Hepatocyte (in vitro differentiated cells): ENCODE data around the gene NRP1. TPM values are rescaled to one million over a fixed set of nuclear protein-coding genes. Genes with fewer than 3 reads are reported as not detected.

Experiments
- DNase-seq: peaks from one replicate; pipeline ENCODE4 v3.0.0-alpha.2; 2016; ENCODE audit warnings: low spot score
- H2AFZ ChIP-seq: fragments of 200-600 bp; sonication (generic); 2 replicates; pipeline ENCODE4 v1.6.0; 2016; ENCODE audit warnings: antibody characterized with exemption, mild to moderate bottlenecking
- H3K27ac ChIP-seq: fragments of 200-600 bp; sonication (generic); 2 replicates; pipeline ENCODE4 v1.5.1; 2016; ENCODE audit warnings: mild to moderate bottlenecking
- H3K27me3 ChIP-seq: fragments of 200-600 bp; sonication (generic); 2 replicates; pipeline ENCODE4 v1.6.1; 2016
- H3K36me3 ChIP-seq: fragments of 200-600 bp; sonication (generic); replicated peaks from 2 replicates; pipeline ENCODE4 v1.5.1; 2016; ENCODE audit warnings: low read depth; ENCODE audit not compliant: insufficient read depth
- H3K4me1 ChIP-seq: fragments of 200-600 bp; sonication (generic); 2 replicates; pipeline ENCODE4 v1.5.1; 2016; ENCODE audit warnings: mild to moderate bottlenecking, moderate library complexity; ENCODE audit not compliant: insufficient read depth
- H3K4me2 ChIP-seq: fragments of 200-600 bp; sonication (generic); 2 replicates; pipeline ENCODE4 v1.6.0; 2016
- H3K4me3 ChIP-seq: fragments of 200-600 bp; sonication (generic); 2 replicates; pipeline ENCODE4 v1.5.1; 2016; ENCODE audit warnings: mild to moderate bottlenecking
- H3K79me2 ChIP-seq: fragments of 200-600 bp; sonication (generic); 2 replicates; pipeline ENCODE4 v1.6.0; 2017; ENCODE audit warnings: mild to moderate bottlenecking
- H3K9me2 ChIP-seq: fragments of 200-600 bp; sonication (generic); replicated peaks from 2 replicates; pipeline ENCODE4 v1.6.0; 2017; ENCODE audit warnings: mild to moderate bottlenecking; ENCODE audit not compliant: insufficient read depth
- H3K9me3 ChIP-seq: fragments of 200-600 bp; sonication (generic); 2 replicates; pipeline ENCODE4 v1.5.1; 2016; ENCODE audit warnings: low read depth, mild to moderate bottlenecking
- H4K20me1 ChIP-seq: fragments of 200-600 bp; sonication (generic); 2 replicates; pipeline ENCODE4 v1.6.0; 2016; ENCODE audit warnings: mild to moderate bottlenecking; ENCODE audit not compliant: insufficient read depth, poor library complexity, severe bottlenecking
- CTCF ChIP-seq: fragments of 200-600 bp; sonication (generic); IDR thresholded peaks from 2 replicates; pipeline ENCODE4 v1.5.1; 2016; ENCODE audit warnings: antibody characterized with exemption, mild to moderate bottlenecking; ENCODE audit not compliant: poor library complexity
- EZH2 ChIP-seq: fragments of 200-600 bp; sonication (generic); IDR thresholded peaks from 2 replicates; pipeline ENCODE4 v1.6.1; 2016; ENCODE audit warnings: antibody characterized with exemption, mild to moderate bottlenecking, borderline replicate concordance
- EZH2phosphoT487 ChIP-seq: fragments of 200-600 bp; sonication (generic); IDR thresholded peaks from one replicate; pipeline ENCODE4 v1.6.1; 2018; ENCODE audit warnings: antibody characterized with exemption, mild to moderate bottlenecking, low read depth, moderate library complexity; ENCODE audit not compliant: unreplicated experiment, severe bottlenecking
- whole genome bisulfite sequencing: methylation state at CpG from one replicate; pipeline ENCODE4 v1.1.6; 2016; ENCODE audit warnings: low lambda C conversion rate; ENCODE audit errors: missing lambda C conversion rate; 5-methylcytosine and 5-hydroxymethylcytosine counted together
- polyA plus RNA-seq: library from polyadenylated mRNA; unstranded; fragments of >200 nt; fragmentation: Nextera tagmentation; extraction: Ambion mirVana; gene quantifications from 2 replicates; pipeline ENCODE4 v1.2.1, GENCODE V29; 2016
- total RNA-seq: library from RNA; depleted of rRNA; stranded (reverse); fragments of >200 nt; gene quantifications from 2 replicates; pipeline ENCODE4 v1.2.3, GENCODE V29; 2014

NRP1 gene
- total and polyA plus RNA-seq, 2 experiments from 2014 or later: 32.2 to 46.9 TPM

GRCh38 chr10:33336582-33337325 lies 2.3 kb upstream of the NRP1 start:
- H3K27ac ChIP-seq: peak overlapping the region; percentile 93
- H2AFZ ChIP-seq: peak overlapping the region; percentile 75
- peaks cover 28% of the 10 kb centered on the region for H3K79me2 ChIP-seq
- TF ChIP-seq EZH2phosphoT487 (no peak), EZH2 (no peak), CTCF (no peak)
- peak; percentile 53 for DNase-seq
- H3K36me3 ChIP-seq: no peaks in the 10 kb centered on the region
- H3K9me3 ChIP-seq: no peaks in the 10 kb centered on the region
- no peaks in the 10 kb centered on the region for H4K20me1 ChIP-seq
- no peaks in the 10 kb centered on the region for H3K27me3 ChIP-seq
- peaks cover 10% of the 10 kb centered on the region for H3K4me1 ChIP-seq
- no peaks in the 10 kb centered on the region for H3K9me2 ChIP-seq
- WGBS: under 1% methylated on average over 61 of the region's 67 CpGs
- peak overlapping the region; percentile 99 for H3K4me2 ChIP-seq
- H3K4me3 ChIP-seq: peak overlapping the region; percentile 92

DNA sequence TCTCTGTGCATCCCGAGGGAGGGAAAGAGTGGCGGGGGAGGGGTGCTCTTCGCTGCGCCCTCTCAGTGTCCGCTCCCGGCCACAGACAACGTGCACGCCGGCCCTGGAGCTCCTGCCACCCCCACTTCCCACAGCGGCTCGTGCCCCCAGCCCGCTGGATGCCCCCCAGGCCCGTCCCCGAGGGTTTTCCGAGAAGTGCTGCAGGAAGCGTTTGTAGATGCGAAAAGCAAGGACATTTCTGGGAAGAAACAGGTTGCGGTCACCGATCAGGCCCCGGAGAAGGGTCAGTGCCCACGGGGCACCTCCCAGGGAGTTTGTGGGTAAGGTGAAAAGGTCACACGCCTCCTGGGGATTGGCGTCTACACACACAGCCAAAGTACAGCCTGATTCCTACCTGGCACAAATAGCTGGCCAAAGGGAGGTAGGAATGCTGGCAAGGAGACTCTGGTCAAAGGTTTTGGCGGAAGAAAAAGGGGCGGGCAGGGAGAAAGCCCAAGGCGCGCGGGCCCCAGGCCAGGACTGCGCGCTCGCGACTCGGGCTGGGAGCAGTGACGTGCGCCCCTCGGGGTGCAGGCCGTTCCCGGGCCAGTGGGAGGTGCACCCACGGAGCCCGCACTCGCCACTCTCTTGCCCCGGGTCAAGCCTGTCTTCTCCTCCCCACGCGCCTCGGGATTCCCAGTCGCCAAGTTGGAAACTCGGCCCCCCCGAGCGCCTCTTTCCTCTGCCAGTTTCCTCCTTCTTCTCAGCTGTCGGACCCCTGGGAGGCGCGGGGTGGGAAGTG lies 1.5 kb upstream of the NRP1 start:
- H3K79me2 ChIP-seq: peaks cover 36% of the 10 kb centered on the region
- 1% methylated on average over 22 of the region's 52 CpGs for WGBS
- peak; percentile 67 for DNase-seq

GRCh38 chr10:33335551-33335800 lies 1.0 kb upstream of the NRP1 start:
- H3K9me2 ChIP-seq: no peaks in the 10 kb centered on the region
- peaks cover 19% of the 10 kb centered on the region for H3K4me1 ChIP-seq
- H3K27me3 ChIP-seq: no peaks in the 10 kb centered on the region
- no peaks in the 10 kb centered on the region for H3K9me3 ChIP-seq
- H3K36me3 ChIP-seq: no peaks in the 10 kb centered on the region
- WGBS: 0% methylated on average over 3 of the region's 21 CpGs
- peak overlapping the region; percentile 73 for H2AFZ ChIP-seq
- H3K27ac ChIP-seq: peak overlapping the region; percentile 93
- H3K4me2 ChIP-seq: peak overlapping the region; percentile 99
- H3K4me3 ChIP-seq: peak overlapping the region; percentile 92
- no peak for DNase-seq
- H3K79me2 ChIP-seq: peaks cover 40% of the 10 kb centered on the region
- H4K20me1 ChIP-seq: no peaks in the 10 kb centered on the region
- TF ChIP-seq CTCF (no peak), EZH2 (no peak), EZH2phosphoT487 (no peak)

More for the DNA sequence above, 1.5 kb upstream of the NRP1 start:
- no peak for TF ChIP-seq EZH2
- Histone ChIP-seq H3K36me3 (no peaks in the 10 kb centered on the region), H4K20me1 (no peaks in the 10 kb centered on the region), H3K4me2 (peak overlapping the region; percentile 99), H2AFZ (peak overlapping the region; percentile 75), H3K4me1 (peaks cover 16% of the 10 kb centered on the region), H3K27me3 (no peaks in the 10 kb centered on the region), H3K9me2 (no peaks in the 10 kb centered on the region), H3K27ac (peak overlapping the region; percentile 93), H3K9me3 (no peaks in the 10 kb centered on the region), H3K4me3 (peak overlapping the region; percentile 92)
